Stomach (tissue), 9 donors: ENCODE results near the gene JADE1. TPM values are rescaled to one million over a fixed set of nuclear protein-coding genes. Genes with fewer than 3 reads are reported as not detected.
A peak's percentile ranks its signal among the peaks of the same experiment; 100 is the strongest.

Experiments
- DNase-seq, 2 donors: peaks; one replicate each; pipeline versions ENCODE4 v3.0.0 to v3.0.0-alpha.2; 2013 to 2019
- H3K27ac ChIP-seq, 5 donors: fragments of 200-600 bp in 4 of 5; sonication (generic) in 4 of 5; one replicate each; pipeline ENCODE4 v1.5.1; 2013 to 2019; ENCODE audit warnings: mild to moderate bottlenecking in 1 of 5, moderate library complexity in 1 of 5
- H3K27me3 ChIP-seq, 3 donors: fragments of 200-600 bp; sonication (generic); one replicate each; pipeline ENCODE4 v1.5.1; 2017 to 2019; ENCODE audit warnings: mixed run types in 1 of 3
- H3K36me3 ChIP-seq, 4 donors: fragments of 200-600 bp; sonication (generic); 1 replicate in 3 of 4; 2 replicates in 1 of 4; pipeline ENCODE4 v1.5.1; 2016 to 2019
- H3K4me1 ChIP-seq, 4 donors: fragments of 200-600 bp; sonication (generic); one replicate each; pipeline ENCODE4 v1.5.1; 2016 to 2019
- H3K4me3 ChIP-seq, 4 donors: fragments of 200-600 bp; sonication (generic) in 3 of 4; one replicate each; pipeline ENCODE4 v1.5.1; 2016 to 2019; ENCODE audit warnings: mild to moderate bottlenecking in 1 of 4
- H3K9me3 ChIP-seq, 4 donors: fragments of 200-600 bp; sonication (generic); one replicate each; pipeline ENCODE4 v1.5.1; 2016 to 2019
- EP300 ChIP-seq: sonication (generic); formaldehyde crosslinking; IDR thresholded peaks from one replicate; pipeline ENCODE4 v1.6.1; 2017; ENCODE audit warnings: antibody characterized with exemption
- POLR2A ChIP-seq, 4 donors: fragments of 450-650 bp; IDR thresholded peaks; one replicate each; pipeline ENCODE4 v1.6.1; 2016; ENCODE audit warnings: antibody characterized with exemption in 4 of 4, control low read depth in 2 of 4, mild to moderate bottlenecking in 1 of 4, moderate library complexity in 1 of 4
- POLR2AphosphoS5 ChIP-seq, 3 donors: sonication (generic); formaldehyde crosslinking; IDR thresholded peaks; one replicate each; pipeline ENCODE4 v1.6.1; 2016; ENCODE audit warnings: antibody characterized with exemption in 3 of 3
- WGBS, 5 donors: extraction: QIAGEN DNeasy Blood & Tissue Kit in 3 of 5; methylation state at CpG; one replicate each; pipeline versions ENCODE4 v1.1.5 to v1.1.7; 2013 to 2018; 5-methylcytosine and 5-hydroxymethylcytosine counted together
- intact Hi-C: fragments of 100-400 bp; cut with DNase I; formaldehyde crosslinking; loops from one replicate; pipeline ENCODE4 v1.15.1; 2023; ENCODE audit warnings: low total_unique reads
- polyA plus RNA-seq, 3 donors: library from polyadenylated mRNA; stranded (reverse); fragments of 200-250 nt; gene quantifications; one replicate each; pipeline ENCODE4 v1.2.3, GENCODE V29; 2013
- total RNA-seq, 5 donors: library from RNA; depleted of rRNA; stranded (reverse); fragments of >200 nt; gene quantifications; one replicate each; pipeline versions ENCODE4 v1.1.0 to v1.2.3, GENCODE V29; 2014 to 2016
- TF ChIP-seq, protein P1 (sequence below), 7 experiments: fragments of 450-650 bp in 4 of 7; fragments of 200-600 bp in 3 of 7; sonication (generic) in 3 of 7; IDR thresholded peaks; one replicate each; pipeline ENCODE4 v1.5.1; 2016 to 2019; ENCODE audit warnings: antibody characterized with exemption in 7 of 7, control low read depth in 2 of 7, mild to moderate bottlenecking in 1 of 7
- donor health status: healthy with polysubstance abuse.
- donor health status: Bipolar disorder and iron deficiency.
- donor health status: healthy.

JADE1 gene
- total and polyA plus RNA-seq, 8 donors: 11.2 to 57.2 (median 22.0) TPM

DNA sequence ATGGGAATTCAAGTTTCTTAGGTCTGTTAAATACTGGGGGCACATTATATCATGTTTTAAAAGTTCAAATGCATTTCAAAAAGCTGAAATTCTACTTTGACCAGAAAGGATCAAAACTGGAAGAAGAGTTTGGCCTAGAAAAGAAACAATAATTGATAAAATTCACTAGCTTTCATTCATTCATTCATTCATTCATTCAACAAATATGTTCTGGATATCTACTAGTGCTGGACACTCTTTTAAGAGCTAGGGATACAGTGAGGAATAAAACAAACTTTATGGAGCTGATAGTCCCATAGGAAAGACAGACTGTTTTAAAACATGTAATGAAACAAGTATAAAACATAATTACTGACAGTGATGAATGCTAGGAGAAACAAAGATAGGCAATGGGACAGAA is 106.0 kb downstream of the JADE1 start:
- Histone ChIP-seq H3K27me3 (no peaks in the 10 kb centered on the region), H3K9me3 (no peaks in the 10 kb centered on the region), H3K36me3 (no peaks in the 10 kb centered on the region), H3K27ac (no peak overlapping the region), H3K4me3 (no peak overlapping the region), H3K4me1 (no peaks in the 10 kb centered on the region)
- no peak for DNase-seq
- no peak for TF ChIP-seq POLR2AphosphoS5 (IDR thresholded peaks at IDR 0.05)
- no peak for TF ChIP-seq EP300
- no peak for TF ChIP-seq POLR2A (IDR thresholded peaks at IDR 0.05)
- TF ChIP-seq, protein P1, sequence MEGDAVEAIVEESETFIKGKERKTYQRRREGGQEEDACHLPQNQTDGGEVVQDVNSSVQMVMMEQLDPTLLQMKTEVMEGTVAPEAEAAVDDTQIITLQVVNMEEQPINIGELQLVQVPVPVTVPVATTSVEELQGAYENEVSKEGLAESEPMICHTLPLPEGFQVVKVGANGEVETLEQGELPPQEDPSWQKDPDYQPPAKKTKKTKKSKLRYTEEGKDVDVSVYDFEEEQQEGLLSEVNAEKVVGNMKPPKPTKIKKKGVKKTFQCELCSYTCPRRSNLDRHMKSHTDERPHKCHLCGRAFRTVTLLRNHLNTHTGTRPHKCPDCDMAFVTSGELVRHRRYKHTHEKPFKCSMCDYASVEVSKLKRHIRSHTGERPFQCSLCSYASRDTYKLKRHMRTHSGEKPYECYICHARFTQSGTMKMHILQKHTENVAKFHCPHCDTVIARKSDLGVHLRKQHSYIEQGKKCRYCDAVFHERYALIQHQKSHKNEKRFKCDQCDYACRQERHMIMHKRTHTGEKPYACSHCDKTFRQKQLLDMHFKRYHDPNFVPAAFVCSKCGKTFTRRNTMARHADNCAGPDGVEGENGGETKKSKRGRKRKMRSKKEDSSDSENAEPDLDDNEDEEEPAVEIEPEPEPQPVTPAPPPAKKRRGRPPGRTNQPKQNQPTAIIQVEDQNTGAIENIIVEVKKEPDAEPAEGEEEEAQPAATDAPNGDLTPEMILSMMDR (IDR thresholded peaks at IDR 0.05): no peak
- intact Hi-C loops: no loop called here

DNA sequence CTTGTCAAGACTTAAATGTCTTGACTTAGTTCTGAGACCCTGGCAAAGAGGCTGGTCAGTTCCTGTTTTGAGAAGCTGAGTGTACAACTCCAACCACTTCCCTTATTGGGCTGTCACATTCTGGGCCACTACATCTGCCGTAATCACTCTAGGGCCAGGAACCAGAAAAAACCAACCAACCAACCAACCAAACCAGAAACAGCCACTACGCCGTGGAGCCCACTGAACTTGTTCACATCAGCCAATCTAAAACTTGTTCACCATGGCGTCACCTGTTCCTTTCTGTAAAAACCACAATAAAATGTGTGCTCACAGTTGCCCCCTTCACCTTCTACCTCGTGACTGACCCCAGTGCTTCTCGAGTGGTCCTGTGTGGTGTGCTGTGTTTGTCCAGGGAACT is 107.3 kb downstream of the JADE1 start:
- H3K4me1 ChIP-seq: no peaks in the 10 kb centered on the region
- peak overlapping the region in 2 of 5 donors; percentile 9 to 57 for H3K27ac ChIP-seq
- no peaks in the 10 kb centered on the region for H3K36me3 ChIP-seq
- no peaks in the 10 kb centered on the region for H3K9me3 ChIP-seq
- TF ChIP-seq, protein P1 (IDR thresholded peaks at IDR 0.05): no peak
- TF ChIP-seq POLR2AphosphoS5 (IDR thresholded peaks at IDR 0.05) (no peak), POLR2A (IDR thresholded peaks at IDR 0.05) (no peak), EP300 (no peak)
- H3K27me3 ChIP-seq: no peaks in the 10 kb centered on the region
- no peak overlapping the region for H3K4me3 ChIP-seq
- 80 to 89% (median 86%) methylated on average over 6 of the region's 6 CpGs for WGBS, 5 donors
- intact Hi-C loops: no loop called here
- DNase-seq: peak in 1 of 2 donors; percentile 48

DNA sequence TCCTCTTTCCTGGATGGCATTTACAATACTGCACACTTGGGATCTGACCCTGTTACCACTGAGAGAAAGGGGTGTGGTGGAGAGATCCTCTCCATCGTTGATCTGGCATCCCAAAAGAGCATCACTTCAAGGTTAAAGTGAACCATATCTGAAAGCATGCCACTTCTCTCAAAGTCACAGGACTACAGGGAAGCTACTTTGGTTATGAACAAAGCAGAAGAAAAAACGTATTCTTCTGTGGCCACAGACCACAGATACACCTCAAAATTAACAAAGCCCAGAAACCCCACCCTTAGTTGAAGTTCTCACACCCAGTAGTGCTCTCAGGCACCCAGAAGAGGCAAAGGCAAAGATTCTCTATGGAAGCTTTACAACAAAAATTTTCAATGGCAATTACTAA is 108.3 kb downstream of the JADE1 start:
- intact Hi-C loops: no loop called here

DNA sequence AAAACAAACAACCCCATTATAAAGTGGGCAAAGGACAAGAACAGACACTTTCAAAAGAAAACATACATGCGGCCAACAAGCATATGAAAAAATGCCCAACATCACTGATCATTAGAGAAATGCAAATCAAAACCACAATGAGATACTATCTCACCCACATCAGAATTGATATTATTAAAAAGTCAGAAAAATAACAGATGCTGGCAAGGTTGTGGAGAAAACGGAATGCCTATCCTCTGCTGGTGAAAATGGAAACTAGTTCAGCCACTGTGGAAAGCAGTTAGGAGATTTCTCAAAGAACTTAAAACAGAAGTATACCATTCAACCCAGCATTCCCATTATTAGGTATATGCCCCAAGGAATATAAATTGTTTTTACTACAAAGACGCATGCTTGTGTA is 112.5 kb downstream of the JADE1 start:
- intact Hi-C loops: no loop called here
- H3K27me3 ChIP-seq: no peaks in the 10 kb centered on the region

More for the DNA sequence above, 108.3 kb downstream of the JADE1 start:
- TF ChIP-seq POLR2A (IDR thresholded peaks at IDR 0.05) (no peak), EP300 (no peak), POLR2AphosphoS5 (IDR thresholded peaks at IDR 0.05) (no peak)
- TF ChIP-seq, protein P1 (IDR thresholded peaks at IDR 0.05): no peak
- Histone ChIP-seq H3K27ac (no peak overlapping the region), H3K4me3 (no peak overlapping the region), H3K36me3 (no peaks in the 10 kb centered on the region), H3K4me1 (no peaks in the 10 kb centered on the region), H3K27me3 (no peaks in the 10 kb centered on the region), H3K9me3 (no peaks in the 10 kb centered on the region)
- peak in 1 of 2 donors; percentile 6 for DNase-seq
- 44 to 73% (median 68%) methylated on average over 2 of the region's 2 CpGs for WGBS, 5 donors

More for the DNA sequence above, 112.5 kb downstream of the JADE1 start:
- Histone ChIP-seq H3K36me3 (peaks cover 0 to 9% (median 0%) of the 10 kb centered on the region in 4 donors), H3K4me3 (no peak overlapping the region), H3K4me1 (no peaks in the 10 kb centered on the region), H3K9me3 (peaks cover 0 to 5% (median 0%) of the 10 kb centered on the region in 4 donors), H3K27ac (no peak overlapping the region)
- TF ChIP-seq POLR2AphosphoS5 (IDR thresholded peaks at IDR 0.05) (no peak), POLR2A (IDR thresholded peaks at IDR 0.05) (no peak), EP300 (no peak)
- TF ChIP-seq, protein P1 (IDR thresholded peaks at IDR 0.05): no peak
- no peak for DNase-seq
- 81 to 97% (median 94%) methylated on average over 3 of the region's 3 CpGs for WGBS, 5 donors
